BLaER1 treated with 17β-estradiol and CSF1 and Interleukin-3, amounts not matched to agents 10 nM and 100 nM (cell line): ENCODE results near the gene PGLYRP4.

Source experiments
- H3K27ac ChIP-seq, 11 experiments: shearing (Covaris generic); formaldehyde crosslinking; 2 replicates each; pipeline ENCODE4 v1.8.1; 2022
- H3K27me3 ChIP-seq, 11 experiments: shearing (Covaris generic); formaldehyde crosslinking; 2 replicates each; pipeline ENCODE4 v1.8.1; 2022
- H3K36me3 ChIP-seq, 11 experiments: shearing (Covaris generic); formaldehyde crosslinking; 2 replicates each; pipeline ENCODE4 v1.8.1; 2022
- H3K4me1 ChIP-seq, 10 experiments: shearing (Covaris generic); formaldehyde crosslinking; 2 replicates each; pipeline ENCODE4 v1.8.1; 2022
- H3K4me2 ChIP-seq, 11 experiments: shearing (Covaris generic); formaldehyde crosslinking; 2 replicates each; pipeline ENCODE4 v1.8.1; 2022
- H3K4me3 ChIP-seq, 10 experiments: shearing (Covaris generic); formaldehyde crosslinking; 2 replicates each; pipeline ENCODE4 v1.8.1; 2022
- H3K9ac ChIP-seq, 11 experiments: shearing (Covaris generic); formaldehyde crosslinking; 2 replicates each; pipeline ENCODE4 v1.8.1; 2022
- H3K9me3 ChIP-seq, 11 experiments: shearing (Covaris generic); formaldehyde crosslinking; replicated peaks in 1 of 11; 2 replicates each; pipeline ENCODE4 v1.8.1; 2022
- H4K20me1 ChIP-seq, 11 experiments: shearing (Covaris generic); formaldehyde crosslinking; 2 replicates each; pipeline ENCODE4 v1.8.1; 2022
- Cebpa-rat ChIP-seq, 11 experiments: shearing (Covaris generic); IDR thresholded peaks; 2 replicates each; pipeline ENCODE4 v1.8.1; 2022

Gene PGLYRP4

DNA sequence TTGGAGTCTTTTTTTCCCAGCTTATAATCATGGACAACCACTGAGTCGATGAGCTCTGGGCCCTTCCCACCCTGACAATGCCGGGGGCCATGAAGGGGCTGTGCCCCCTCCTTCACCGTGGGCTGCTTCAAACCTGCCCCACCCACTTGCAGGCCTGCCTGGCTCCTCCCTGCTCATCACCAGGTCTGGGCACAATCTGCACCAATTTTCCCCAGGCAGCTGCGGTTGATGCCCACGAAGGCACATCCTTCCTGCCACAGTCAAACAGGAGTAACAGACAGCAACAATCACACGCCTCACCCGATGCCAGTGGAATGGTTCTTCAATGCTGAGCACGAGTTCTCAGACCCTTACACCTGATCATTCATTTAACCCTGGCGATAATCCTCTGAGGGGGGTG lies 54.8 kb downstream of the PGLYRP4 start:
- H3K36me3 ChIP-seq: no peaks in the 10 kb centered on the region
- H3K4me3 ChIP-seq: peak overlapping the region in 9 of 10 experiments; percentile 12 to 59 (median 42); a peak in 15 of 20 replicates
- H4K20me1 ChIP-seq: no peaks in the 10 kb centered on the region
- H3K4me2 ChIP-seq: peak overlapping the region; percentile 79 to 96 (median 88)
- peak overlapping the region in 8 of 11 experiments; percentile 46 to 72 (median 64); a peak in 15 of 22 replicates for H3K9ac ChIP-seq
- no peak for TF ChIP-seq Cebpa-rat (IDR thresholded peaks at IDR 0.05)
- no peaks in the 10 kb centered on the region for H3K27me3 ChIP-seq
- peak overlapping the region in 10 of 11 experiments; percentile 10 to 83 (median 73); a peak in 16 of 22 replicates for H3K27ac ChIP-seq
- peaks cover 45 to 75% (median 67%) of the 10 kb centered on the region in 10 experiments for H3K4me1 ChIP-seq
- H3K9me3 ChIP-seq: peaks cover 0 to 24% (median 2%) of the 10 kb centered on the region in 11 experiments; a peak in 8 of 22 replicates

DNA sequence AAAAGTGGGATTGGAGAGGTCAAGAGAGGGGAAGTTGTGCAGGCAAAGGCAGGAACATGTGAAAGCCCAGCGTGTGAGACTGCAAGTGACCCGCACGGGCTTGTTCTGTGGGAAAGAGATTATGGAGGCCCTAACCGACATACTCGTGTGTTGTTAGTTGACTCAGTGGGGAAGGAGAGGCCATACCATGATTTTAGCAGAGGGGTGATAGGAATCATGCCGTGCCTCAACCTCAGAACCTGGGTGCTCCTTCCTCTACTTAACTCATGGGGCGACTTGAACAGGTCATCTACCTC lies 55.2 kb downstream of the PGLYRP4 start:
- Histone ChIP-seq H3K27me3 (no peaks in the 10 kb centered on the region), H3K27ac (peak overlapping the region in 10 of 11 experiments; percentile 10 to 83 (median 73); a peak in 18 of 22 replicates), H3K4me2 (peak overlapping the region; percentile 79 to 96 (median 88)), H3K9ac (peak overlapping the region in 9 of 11 experiments; percentile 7 to 72 (median 59); a peak in 15 of 22 replicates), H3K4me3 (peak overlapping the region; percentile 0 to 59 (median 41); a peak in 17 of 20 replicates), H3K9me3 (peaks cover 0 to 27% (median 0%) of the 10 kb centered on the region in 11 experiments; a peak in 8 of 22 replicates), H4K20me1 (no peaks in the 10 kb centered on the region), H3K4me1 (peaks cover 45 to 75% (median 67%) of the 10 kb centered on the region in 10 experiments), H3K36me3 (no peaks in the 10 kb centered on the region)
- TF ChIP-seq Cebpa-rat (IDR thresholded peaks at IDR 0.05): no peak

DNA sequence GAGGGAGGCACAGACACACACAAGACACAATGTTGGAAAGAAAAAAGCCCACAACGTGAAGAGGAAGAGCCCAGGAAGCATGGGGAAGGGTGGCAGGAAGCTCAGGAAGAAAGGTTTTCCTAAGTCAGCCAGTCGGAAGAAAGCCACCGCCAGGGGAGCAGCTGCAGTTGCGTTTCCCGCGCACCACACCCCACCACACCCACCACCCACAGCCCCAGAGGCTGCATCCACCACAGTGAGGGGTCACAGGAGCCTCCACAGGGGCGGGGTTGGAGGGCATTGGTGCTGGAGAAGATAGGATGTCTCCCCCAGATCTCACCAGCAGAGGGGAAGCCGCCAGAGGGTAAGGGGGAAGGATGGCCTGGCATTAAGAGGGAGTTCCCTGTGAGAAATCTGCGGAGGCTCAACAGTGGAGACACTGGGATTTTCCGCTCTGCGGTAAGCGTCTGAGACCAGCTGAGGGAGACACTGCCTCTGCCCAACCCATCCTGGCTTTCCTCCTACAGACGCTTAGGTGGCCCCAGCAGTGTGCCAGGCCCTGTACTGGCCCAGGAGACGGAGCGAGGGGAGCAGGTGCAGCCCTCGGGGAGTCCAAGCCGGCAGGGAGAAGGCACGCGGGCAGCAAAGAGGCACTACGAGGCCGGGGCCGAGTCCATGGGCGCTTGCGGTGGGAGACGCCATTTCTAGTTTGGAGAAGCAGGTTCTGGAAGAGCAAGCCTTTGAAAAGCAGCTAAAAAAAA lies 55.7 kb downstream of the PGLYRP4 start:
- Histone ChIP-seq H3K4me2 (peak overlapping the region; percentile 79 to 96 (median 88)), H3K4me3 (peak overlapping the region; percentile 0 to 59 (median 41); a peak in 17 of 20 replicates), H3K27me3 (no peaks in the 10 kb centered on the region)

DNA sequence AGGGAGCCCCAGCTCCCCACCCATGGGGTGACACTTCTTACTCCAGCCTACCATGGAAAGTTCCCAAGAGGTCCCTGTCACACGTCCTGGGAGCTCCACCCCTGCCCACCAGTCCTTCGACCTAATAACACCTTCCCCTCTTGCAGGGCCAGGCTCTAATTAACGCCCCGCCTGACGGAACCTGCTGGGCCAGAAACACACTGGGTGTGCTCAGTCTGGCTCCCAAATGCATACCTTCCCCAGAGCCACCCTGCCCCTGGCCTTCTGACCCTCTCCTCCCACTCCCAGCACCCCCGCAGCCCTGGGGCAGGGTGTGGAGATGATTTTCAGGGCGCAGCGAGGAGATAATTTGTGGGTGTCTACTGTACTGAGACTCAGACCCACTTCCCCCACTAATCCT lies 56.5 kb downstream of the PGLYRP4 start:
- peak overlapping the region; percentile 79 to 96 (median 88) for H3K4me2 ChIP-seq

More for the DNA sequence above, 55.7 kb downstream of the PGLYRP4 start:
- Histone ChIP-seq H3K9ac (peak overlapping the region in 9 of 11 experiments; percentile 7 to 72 (median 59); a peak in 16 of 22 replicates), H3K36me3 (no peaks in the 10 kb centered on the region), H3K4me1 (peaks cover 45 to 74% (median 67%) of the 10 kb centered on the region in 10 experiments), H3K27ac (peak overlapping the region in 10 of 11 experiments; percentile 10 to 83 (median 73); a peak in 19 of 22 replicates), H4K20me1 (no peaks in the 10 kb centered on the region), H3K9me3 (peaks cover 0 to 26% (median 0%) of the 10 kb centered on the region in 11 experiments; a peak in 8 of 22 replicates)
- TF ChIP-seq Cebpa-rat (IDR thresholded peaks at IDR 0.05): no peak

DNA sequence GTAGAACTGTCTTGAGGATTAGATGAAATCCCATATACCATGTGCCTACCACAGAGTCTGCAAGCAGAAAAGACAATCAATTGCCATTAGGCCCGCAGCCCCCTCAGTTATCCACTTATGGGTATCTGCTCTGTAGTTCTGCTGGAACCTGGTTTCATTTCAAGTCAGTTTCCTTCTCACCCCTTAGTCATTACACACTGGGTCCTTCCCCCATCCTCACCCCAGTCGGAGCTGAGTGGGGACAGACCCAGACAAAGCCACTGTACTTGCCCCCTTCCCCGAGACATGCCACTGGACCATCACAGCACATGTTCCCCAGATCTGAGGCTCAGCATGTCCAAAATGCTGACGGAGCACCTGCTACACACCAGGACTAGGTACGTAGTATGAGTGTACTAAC lies 57.1 kb downstream of the PGLYRP4 start:
- no peaks in the 10 kb centered on the region for H3K36me3 ChIP-seq
- peak overlapping the region in 4 of 11 experiments; percentile 75 to 83 (median 79); a peak in 6 of 22 replicates for H3K27ac ChIP-seq
- H3K4me2 ChIP-seq: peak overlapping the region; percentile 79 to 96 (median 88)
- peaks cover 45 to 61% (median 54%) of the 10 kb centered on the region in 10 experiments for H3K4me1 ChIP-seq
- H3K9ac ChIP-seq: peak overlapping the region in 3 of 11 experiments; percentile 59 to 69 (median 69); a peak in 3 of 22 replicates
- H3K4me3 ChIP-seq: no peak overlapping the region
- H3K9me3 ChIP-seq: peaks cover 0 to 19% (median 0%) of the 10 kb centered on the region in 11 experiments; a peak in 5 of 22 replicates
- no peaks in the 10 kb centered on the region for H4K20me1 ChIP-seq
- H3K27me3 ChIP-seq: no peaks in the 10 kb centered on the region
- TF ChIP-seq Cebpa-rat (IDR thresholded peaks at IDR 0.05): no peak

More for the DNA sequence above, 56.5 kb downstream of the PGLYRP4 start:
- no peaks in the 10 kb centered on the region for H3K36me3 ChIP-seq
- H3K4me3 ChIP-seq: peak overlapping the region in 6 of 10 experiments; percentile 37 to 54 (median 46); a peak in 6 of 20 replicates
- H3K4me1 ChIP-seq: peaks cover 45 to 67% (median 61%) of the 10 kb centered on the region in 10 experiments
- peaks cover 0 to 22% (median 0%) of the 10 kb centered on the region in 11 experiments; a peak in 5 of 22 replicates for H3K9me3 ChIP-seq
- peak overlapping the region in 8 of 11 experiments; percentile 46 to 72 (median 64); a peak in 12 of 22 replicates for H3K9ac ChIP-seq
- no peaks in the 10 kb centered on the region for H3K27me3 ChIP-seq
- no peaks in the 10 kb centered on the region for H4K20me1 ChIP-seq
- H3K27ac ChIP-seq: peak overlapping the region in 8 of 11 experiments; percentile 4 to 83 (median 76); a peak in 13 of 22 replicates
- TF ChIP-seq Cebpa-rat (IDR thresholded peaks at IDR 0.05): no peak

DNA sequence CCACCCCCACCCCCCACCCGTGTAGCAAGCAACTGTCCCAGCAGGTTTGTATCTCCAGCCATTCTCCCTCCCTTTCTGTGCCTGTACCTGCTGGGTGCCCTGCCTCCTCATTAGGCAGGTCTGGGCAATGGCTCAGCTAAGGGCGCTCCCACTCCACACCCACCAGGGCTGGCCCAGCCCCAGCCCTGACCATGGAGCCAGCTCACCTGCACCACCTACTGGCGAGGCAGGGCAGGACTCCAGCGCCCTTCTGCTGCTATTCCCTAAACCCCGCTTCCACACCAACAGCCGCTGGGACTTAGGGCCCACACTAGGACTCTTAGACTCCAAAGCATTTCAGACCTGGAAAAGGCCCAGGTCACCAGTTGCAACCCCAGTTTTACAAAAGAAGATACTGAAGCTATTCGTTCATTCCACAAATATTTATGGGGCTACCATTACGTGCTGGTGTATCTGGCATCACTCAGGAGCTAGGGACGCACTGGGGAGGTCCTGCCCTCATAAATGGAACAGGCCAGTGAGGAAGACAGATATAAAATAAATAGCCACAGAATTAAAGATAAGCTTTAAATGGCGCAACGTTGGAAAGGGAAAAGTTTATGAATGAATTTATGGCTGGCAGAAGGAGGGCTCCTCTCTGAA lies 59.9 kb downstream of the PGLYRP4 start:
- H3K4me1 ChIP-seq: peaks cover 29 to 34% (median 30%) of the 10 kb centered on the region in 10 experiments
- no peak overlapping the region for H3K27ac ChIP-seq
- H3K36me3 ChIP-seq: no peaks in the 10 kb centered on the region
- H3K9me3 ChIP-seq: peaks cover 0 to 6% (median 0%) of the 10 kb centered on the region in 11 experiments; a peak in 2 of 22 replicates
- no peak overlapping the region for H3K4me3 ChIP-seq
- H3K9ac ChIP-seq: no peak overlapping the region
- H4K20me1 ChIP-seq: no peaks in the 10 kb centered on the region
- H3K4me2 ChIP-seq: no peak overlapping the region
- no peaks in the 10 kb centered on the region for H3K27me3 ChIP-seq
- no peak for TF ChIP-seq Cebpa-rat (IDR thresholded peaks at IDR 0.05)
